Middle frontal gyrus (tissue), 1 donor: ENCODE measurements around the gene NCF4.

Experiments
- DNase-seq: peaks from one replicate; pipeline ENCODE4 v3.0.0-alpha.2; 2015; ENCODE audit warnings: low spot score; ENCODE audit errors: extremely low spot score

Gene NCF4

DNA sequence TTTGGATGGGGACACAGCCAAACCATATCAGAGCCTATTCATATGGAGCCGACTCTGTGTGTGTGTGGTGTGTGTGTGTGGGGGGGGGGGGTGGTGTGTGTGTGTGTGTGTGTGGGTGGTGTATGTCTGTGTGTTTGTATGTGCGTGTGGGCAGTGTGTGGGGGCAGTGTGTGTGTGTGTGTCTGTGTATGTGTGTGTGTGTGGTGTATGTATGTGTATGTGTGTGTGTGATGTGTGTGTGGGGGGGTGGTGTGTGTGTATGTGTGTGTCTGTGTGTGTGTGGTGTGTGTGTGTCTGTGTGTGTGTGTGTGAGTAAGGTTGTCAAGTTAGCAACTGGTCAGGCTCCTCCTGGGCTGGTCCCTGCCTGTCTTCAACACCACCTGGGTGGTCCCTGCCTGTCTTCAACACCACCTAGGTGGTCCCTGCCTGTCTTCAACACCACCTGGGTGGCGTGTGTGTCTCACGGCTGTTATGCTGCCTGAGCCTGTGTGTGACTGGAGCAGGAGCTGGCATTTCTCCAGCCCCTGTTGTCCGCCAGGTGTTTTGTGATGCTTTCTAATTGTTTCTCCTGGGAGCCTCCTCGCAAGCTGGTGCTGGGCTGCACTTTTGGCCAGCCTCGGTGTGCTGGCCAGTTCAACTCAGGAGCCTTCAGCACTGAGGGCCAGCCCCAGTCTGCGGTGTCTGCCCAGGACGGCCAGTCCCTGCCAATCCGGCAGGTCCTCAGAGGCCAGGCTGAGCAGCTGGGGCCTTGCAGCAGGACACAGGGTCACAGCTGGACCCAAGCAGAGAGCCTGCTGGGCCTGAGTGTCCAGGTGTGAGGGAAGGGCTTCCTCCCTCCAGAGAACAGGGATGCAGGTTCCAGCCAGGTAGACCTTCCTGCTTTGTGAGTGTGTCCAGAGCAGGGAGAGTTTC, 22.4 kb upstream of the NCF4 start:
- no peak for DNase-seq

DNA sequence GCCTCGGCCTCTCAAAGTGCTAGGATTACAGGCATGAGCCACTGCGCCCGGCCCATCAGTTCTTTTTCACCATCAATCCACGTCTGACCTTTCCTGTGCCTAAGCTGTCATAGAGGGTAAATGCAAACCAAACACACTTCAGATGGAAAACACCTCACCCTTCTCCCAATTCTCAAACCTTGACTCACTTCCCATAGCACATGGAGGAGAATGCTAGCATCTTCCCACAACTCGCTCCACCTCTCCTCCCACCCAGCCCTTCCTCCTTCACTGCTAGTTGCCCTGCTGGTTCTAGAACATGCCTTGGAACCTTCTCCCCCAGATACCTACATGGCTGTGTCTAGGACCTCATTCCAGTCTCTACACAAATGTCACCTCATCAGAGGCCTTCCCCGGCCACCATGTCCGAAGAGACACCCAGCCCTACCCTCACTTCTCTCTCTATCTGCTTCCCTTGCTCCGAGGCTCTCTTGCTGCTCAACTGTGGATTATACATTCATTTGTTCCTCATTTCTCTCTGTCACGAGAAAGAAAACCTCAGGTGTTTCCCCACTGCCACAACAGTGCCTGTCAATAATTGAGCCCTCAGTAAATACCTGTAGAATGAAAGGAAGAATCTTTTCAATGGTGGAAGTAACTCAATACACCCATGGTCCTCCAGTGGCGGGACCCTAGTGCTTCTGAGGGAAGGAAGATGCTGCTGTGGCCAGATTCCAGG, 21.3 kb upstream of the NCF4 start:
- DNase-seq, result no peak

- no peak for DNase-seq
These were observed 20.7 kb upstream of the NCF4 start for GRCh38 chr22:36840106-36840505.

- DNase-seq, result no peak
These were observed 14.5 kb upstream of the NCF4 start for GRCh38 chr22:36846271-36846670.

GRCh38 chr22:36846949-36847348, 13.9 kb upstream of the NCF4 start:
- DNase-seq, result no peak

GRCh38 chr22:36850056-36850455, 10.8 kb upstream of the NCF4 start:
- DNase-seq, result no peak

DNA sequence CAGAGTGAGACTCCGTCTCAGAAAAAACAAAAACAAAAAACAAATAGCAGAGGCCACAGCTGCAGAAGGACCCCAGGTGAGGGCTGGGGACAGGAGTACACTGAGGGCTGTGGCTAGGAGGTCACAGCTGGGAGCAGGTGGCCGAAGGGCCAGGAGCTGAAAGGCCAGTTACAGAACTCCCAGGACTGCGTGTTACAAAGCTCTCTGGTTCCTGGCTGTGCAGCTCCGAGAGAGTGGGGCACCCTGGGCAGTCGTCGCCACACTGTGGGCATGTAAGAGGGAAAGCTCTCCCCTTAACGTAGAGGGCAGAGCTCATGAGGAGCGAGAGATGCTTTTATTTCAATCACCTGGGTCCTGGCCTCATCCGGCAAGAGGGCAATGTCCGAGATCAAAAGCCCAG, 10.1 kb upstream of the NCF4 start:
- no peak for DNase-seq

DNA sequence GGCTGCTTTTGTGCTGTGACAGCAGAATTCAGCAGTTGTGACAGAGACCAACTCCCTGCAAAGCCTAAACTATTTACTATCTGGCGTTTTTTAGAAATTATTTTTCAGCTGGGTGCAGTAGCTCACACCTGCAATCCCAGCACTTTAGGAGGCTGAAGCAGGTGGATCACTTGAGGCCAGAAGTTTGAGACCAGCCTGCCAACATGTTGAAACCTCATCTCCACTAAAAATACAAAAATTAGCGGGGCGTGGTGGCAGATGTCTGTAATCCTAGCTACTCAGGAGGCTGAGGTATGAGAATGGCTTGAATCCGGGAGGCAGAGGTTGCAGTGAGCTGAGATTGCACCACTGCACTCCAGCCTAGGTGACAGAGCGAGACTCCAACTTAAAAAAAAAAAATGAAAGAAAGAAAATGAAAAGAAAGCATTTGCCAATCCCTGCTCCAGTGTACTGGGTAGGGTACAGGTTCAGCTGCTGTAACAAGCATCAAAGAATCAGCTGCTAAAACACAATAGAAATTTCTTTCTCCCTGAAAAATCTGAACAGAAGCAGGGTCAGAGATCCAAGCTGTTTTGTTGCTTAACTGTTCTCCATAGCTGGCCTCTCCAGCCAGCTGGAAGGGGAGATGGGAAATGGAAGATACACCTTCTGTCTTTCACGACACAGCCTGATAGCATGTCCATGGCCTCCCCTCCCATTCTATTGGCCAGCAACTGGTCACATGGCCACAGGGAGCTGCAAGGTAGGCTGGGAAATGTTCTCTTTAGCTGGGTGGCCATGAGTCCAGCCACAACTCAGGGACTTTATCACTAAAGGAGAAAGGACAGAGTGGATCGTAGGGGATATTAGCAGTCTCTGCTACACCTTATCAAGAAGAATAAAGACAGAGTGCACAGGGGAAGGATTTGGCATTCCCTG, 8.5 kb upstream of the NCF4 start:
- DNase-seq, result no peak

DNA sequence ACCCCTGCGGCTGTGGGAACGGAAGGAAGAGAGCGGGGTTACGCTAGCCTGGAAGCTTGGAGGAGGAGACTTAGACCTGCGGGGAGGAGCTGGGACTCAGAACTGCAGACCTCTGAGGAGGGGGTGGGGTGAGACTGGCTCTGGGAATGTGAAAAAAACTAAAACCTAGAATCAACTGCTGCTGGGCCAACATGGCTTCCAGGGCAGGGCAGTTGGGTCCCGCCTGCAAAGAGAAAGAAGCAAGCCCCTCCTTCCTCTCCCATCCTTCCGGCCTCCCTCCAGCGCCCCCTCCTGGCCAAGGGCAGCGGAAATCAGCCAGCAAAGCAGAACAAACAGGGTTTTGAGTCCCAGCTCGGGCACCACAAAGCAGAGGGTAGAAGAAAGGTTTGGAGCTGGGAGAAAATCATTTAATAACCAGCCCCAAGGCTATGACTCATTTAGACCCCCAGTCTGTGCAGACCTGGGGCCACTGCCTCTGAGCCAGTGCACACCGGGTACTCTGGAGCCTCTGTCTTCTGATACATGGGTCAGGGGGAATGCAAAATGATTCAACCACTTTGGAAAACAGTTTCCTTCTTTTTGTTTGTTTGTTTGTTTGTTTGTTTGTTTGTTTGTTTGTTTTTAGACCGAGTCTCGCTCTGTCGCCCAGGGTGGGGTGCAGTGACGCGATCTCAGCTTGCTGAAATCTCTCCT, 7.3 kb upstream of the NCF4 start:
- DNase-seq, result no peak

- DNase-seq, result no peak
These were observed 5.3 kb upstream of the NCF4 start for GRCh38 chr22:36855478-36855877.

DNA sequence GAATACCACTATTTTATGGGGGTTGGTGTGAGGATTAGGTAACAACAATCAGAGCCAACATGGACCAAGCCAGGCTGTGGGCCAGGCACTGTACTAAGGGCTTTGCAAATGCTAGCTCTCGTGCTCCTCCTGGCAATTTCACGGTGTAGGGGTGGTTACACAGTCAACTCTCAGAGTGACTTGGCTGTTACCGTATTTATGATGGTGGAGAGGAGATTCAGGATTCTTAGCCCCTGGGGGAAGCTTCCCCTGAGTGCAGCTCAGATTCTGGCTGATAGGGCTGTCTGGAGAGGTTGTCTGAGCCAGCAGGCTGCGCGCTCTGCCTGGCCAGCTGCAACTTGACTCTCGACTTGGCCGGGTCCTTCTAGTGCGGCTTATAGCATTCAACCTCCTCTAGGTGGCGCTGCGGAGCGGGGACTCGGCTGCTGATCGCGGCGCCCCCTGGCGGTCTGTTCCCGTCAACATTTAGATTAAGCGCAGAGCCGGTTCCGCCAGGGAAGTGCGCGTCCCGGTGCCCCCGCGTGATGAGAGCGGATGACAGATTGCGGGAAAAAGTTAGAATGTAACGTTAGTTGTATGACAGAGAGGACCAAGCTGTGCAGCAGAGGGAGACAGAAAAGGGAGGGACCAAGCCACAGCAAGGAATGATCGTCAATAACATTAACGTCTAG, 4.5 kb upstream of the NCF4 start:
- DNase-seq, result peak; percentile 75

- DNase-seq, result no peak
These were observed 4.0 kb upstream of the NCF4 start for GRCh38 chr22:36856792-36857135.

DNA sequence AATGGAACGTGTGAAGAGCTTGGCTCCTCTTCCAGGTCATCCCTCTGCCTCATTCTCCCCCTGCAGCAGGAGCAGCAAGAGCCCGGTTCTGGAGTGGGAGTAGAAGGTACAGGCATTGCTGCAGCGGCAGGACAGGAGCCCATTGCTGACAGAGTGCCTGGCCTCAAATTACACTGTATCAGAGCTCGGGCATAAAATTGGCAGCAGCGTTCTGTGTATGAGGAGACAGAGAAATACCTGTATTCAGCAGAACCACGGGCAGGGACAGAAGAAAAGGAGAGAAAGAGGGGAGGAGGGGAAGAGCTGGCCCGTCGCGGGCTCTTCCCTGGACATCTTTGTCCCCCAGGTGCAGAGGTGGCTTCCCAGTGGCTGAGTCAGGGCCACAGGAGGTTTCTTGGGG, 2.6 kb upstream of the NCF4 start:
- DNase-seq, result no peak

DNA sequence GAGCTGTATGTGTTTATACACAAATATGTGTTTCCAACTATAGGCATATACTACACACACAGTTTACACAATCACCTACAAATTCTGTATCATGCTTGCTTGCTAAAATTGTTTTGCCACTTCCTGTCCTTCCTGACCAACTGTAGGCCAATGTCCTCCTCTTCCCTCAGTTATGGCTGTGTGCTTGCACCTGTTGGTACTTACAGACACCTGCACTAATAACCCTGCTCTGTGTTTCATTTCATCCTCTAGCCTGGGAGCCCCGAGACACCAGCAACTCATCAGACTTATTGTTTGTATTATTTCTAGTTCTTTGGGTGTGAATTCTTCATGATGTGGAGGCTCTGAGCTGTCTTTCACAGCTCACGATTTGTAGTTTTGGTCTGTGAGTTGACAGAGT, 1.8 kb upstream of the NCF4 start:
- no peak for DNase-seq

DNA sequence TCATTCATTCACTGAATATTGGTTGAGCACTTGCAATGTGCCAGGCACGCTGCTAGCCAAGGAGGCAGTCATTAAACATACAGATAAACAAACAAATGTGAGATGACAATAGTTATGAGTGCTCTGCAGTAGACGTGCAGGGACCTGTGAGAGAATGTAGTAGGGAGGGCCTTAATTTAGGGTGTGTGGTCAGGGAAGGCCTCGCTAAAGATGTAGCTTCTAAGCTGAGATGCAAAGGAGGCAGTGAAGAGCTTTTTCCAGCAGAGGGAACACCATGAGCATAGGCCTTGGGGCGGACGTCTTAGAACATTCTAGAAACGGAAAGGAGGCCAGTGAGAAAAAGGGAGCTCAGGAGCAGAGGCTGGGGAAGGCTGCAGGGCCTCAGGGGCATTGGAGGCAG, 789 bp upstream of the NCF4 start:
- no peak for DNase-seq

DNA sequence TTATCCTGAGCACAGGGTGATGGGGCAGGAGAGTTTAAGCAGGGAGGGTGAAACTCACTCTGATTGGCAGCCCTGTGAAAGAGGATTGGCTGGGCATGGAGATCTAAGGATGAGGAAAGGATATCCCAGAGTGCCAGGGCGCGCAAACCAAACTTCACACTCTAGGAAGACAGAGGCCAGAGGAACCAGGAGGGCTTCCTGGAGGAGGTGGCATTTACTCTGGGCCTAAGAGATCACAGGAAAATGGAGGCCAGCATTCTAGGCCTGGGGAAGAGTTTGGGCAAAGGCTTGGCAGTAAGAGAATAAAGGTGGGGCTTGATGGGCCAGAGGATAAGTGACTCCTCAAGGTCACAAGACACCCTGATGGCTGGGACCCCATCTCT, 377 bp upstream of the NCF4 start:
- DNase-seq, result no peak

GRCh38 chr22:36862251-36863242, 1.7 kb downstream of the NCF4 start:
- DNase-seq, result no peak

GRCh38 chr22:36863281-36863680, 2.5 kb downstream of the NCF4 start:
- DNase-seq, result no peak

DNA sequence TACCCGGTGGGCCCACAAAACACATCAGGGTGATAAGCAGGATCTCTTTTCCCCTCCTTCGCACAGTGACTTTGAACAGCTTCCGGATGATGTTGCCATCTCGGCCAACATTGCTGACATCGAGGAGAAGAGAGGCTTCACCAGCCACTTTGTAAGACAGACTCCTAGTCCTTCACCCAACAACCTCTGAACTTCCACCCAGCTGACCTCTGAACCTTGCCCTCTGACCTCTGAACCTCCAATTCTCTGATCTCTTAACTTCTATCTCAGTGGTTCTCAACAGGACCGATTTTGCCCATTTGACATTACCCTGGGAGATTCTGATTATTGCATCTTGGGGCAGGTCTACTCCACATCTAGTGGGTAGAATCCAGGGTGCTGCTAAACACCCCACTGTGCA, 3.2 kb downstream of the NCF4 start:
- DNase-seq, result no peak
